Measurements from ENCODE around the gene MLLT1.

MLLT1 gene

GRCh38 chr19:6213266-6213595 is 66.5 kb downstream of the MLLT1 start:
- ATAC-seq (replicated peaks) (no peak), DNase-seq (no peak)
- H3K4me1 Mint-ChIP-seq = peaks cover 0 to under 1% of the 10 kb centered on the region in 2 donors
- no peaks in the 10 kb centered on the region for H3K27me3 Mint-ChIP-seq
- H3K4me3 Mint-ChIP-seq = no peak overlapping the region
- H3K27ac Mint-ChIP-seq = no peak overlapping the region
- no peaks in the 10 kb centered on the region for H3K9me3 Mint-ChIP-seq
- peaks cover 27 to 42% of the 10 kb centered on the region in 2 donors for H3K36me3 Mint-ChIP-seq

GRCh38 chr19:6212403-6213265 is 67.1 kb downstream of the MLLT1 start:
- DNase-seq = no peak
- no peaks in the 10 kb centered on the region for H3K27me3 Mint-ChIP-seq
- peaks cover 27 to 42% of the 10 kb centered on the region in 2 donors for H3K36me3 Mint-ChIP-seq
- no peak for ATAC-seq (replicated peaks)
- H3K9me3 Mint-ChIP-seq = no peaks in the 10 kb centered on the region
- no peaks in the 10 kb centered on the region for H3K4me1 Mint-ChIP-seq
- H3K27ac Mint-ChIP-seq = no peak overlapping the region
- no peak overlapping the region for H3K4me3 Mint-ChIP-seq

- Mint-ChIP-seq H3K27ac (no peak overlapping the region), H3K9me3 (no peaks in the 10 kb centered on the region), H3K27me3 (no peaks in the 10 kb centered on the region), H3K4me1 (no peaks in the 10 kb centered on the region), H3K4me3 (no peak overlapping the region), H3K36me3 (peaks cover 27 to 40% of the 10 kb centered on the region in 2 donors)
- no peak for DNase-seq
- no peak for ATAC-seq (replicated peaks)
Observed at GRCh38 chr19:6211632-6212402, 68.0 kb downstream of the MLLT1 start.

- peaks cover 27 to 39% of the 10 kb centered on the region in 2 donors for H3K36me3 Mint-ChIP-seq
- ATAC-seq (replicated peaks) (no peak), DNase-seq (no peak)
- H3K4me1 Mint-ChIP-seq = no peaks in the 10 kb centered on the region
- peaks cover 0 to 5% of the 10 kb centered on the region in 2 donors for H3K27me3 Mint-ChIP-seq
- H3K27ac Mint-ChIP-seq = peak overlapping the region; percentile 47
- no peaks in the 10 kb centered on the region for H3K9me3 Mint-ChIP-seq
- no peak overlapping the region for H3K4me3 Mint-ChIP-seq
Observed at GRCh38 chr19:6210721-6211600, 68.8 kb downstream of the MLLT1 start.

GRCh38 chr19:6210091-6210490 is 69.7 kb downstream of the MLLT1 start:
- Mint-ChIP-seq H3K27me3 (peaks cover 3 to 9% of the 10 kb centered on the region in 2 donors), H3K9me3 (no peaks in the 10 kb centered on the region), H3K4me1 (no peaks in the 10 kb centered on the region), H3K4me3 (no peak overlapping the region), H3K36me3 (peaks cover 24 to 36% of the 10 kb centered on the region in 2 donors), H3K27ac (peak overlapping the region; percentile 3)
- ATAC-seq (replicated peaks) = no peak
- DNase-seq = no peak

GRCh38 chr19:6209680-6210079 is 70.1 kb downstream of the MLLT1 start:
- Mint-ChIP-seq H3K4me3 (no peak overlapping the region), H3K4me1 (no peaks in the 10 kb centered on the region), H3K36me3 (peaks cover 23 to 34% of the 10 kb centered on the region in 2 donors), H3K27ac (peak overlapping the region; percentile 3), H3K9me3 (no peaks in the 10 kb centered on the region), H3K27me3 (peaks cover 4 to 11% of the 10 kb centered on the region in 2 donors)
- ATAC-seq (replicated peaks) (no peak), DNase-seq (no peak)

GRCh38 chr19:6209233-6209632 is 70.5 kb downstream of the MLLT1 start:
- H3K9me3 Mint-ChIP-seq = no peaks in the 10 kb centered on the region
- H3K4me3 Mint-ChIP-seq = no peak overlapping the region
- no peaks in the 10 kb centered on the region for H3K4me1 Mint-ChIP-seq
- no peak overlapping the region for H3K27ac Mint-ChIP-seq
- DNase-seq = no peak
- peaks cover 4 to 11% of the 10 kb centered on the region in 2 donors for H3K27me3 Mint-ChIP-seq
- H3K36me3 Mint-ChIP-seq = peaks cover 20 to 30% of the 10 kb centered on the region in 2 donors
- ATAC-seq (replicated peaks) = no peak

- ATAC-seq (replicated peaks) (no peak), DNase-seq (no peak)
- Mint-ChIP-seq H3K4me1 (peaks cover 5 to 15% of the 10 kb centered on the region in 2 donors), H3K27me3 (peaks cover 9 to 21% of the 10 kb centered on the region in 2 donors), H3K36me3 (peaks cover 0 to 5% of the 10 kb centered on the region in 2 donors), H3K27ac (no peak overlapping the region), H3K9me3 (no peaks in the 10 kb centered on the region), H3K4me3 (no peak overlapping the region)
Observed at GRCh38 chr19:6204866-6205723, 74.7 kb downstream of the MLLT1 start.

GRCh38 chr19:6204212-6204611 is 75.6 kb downstream of the MLLT1 start:
- peaks cover 9 to 21% of the 10 kb centered on the region in 2 donors for H3K27me3 Mint-ChIP-seq
- DNase-seq (no peak), ATAC-seq (replicated peaks) (no peak)
- no peak overlapping the region for H3K27ac Mint-ChIP-seq
- peaks cover 6 to 17% of the 10 kb centered on the region in 2 donors for H3K4me1 Mint-ChIP-seq
- no peaks in the 10 kb centered on the region for H3K9me3 Mint-ChIP-seq
- no peak overlapping the region for H3K4me3 Mint-ChIP-seq
- H3K36me3 Mint-ChIP-seq = peaks cover under 1% of the 10 kb centered on the region in 2 donors

GRCh38 chr19:6199240-6199994 is 80.4 kb downstream of the MLLT1 start:
- DNase-seq = peak; percentile 98
- no peaks in the 10 kb centered on the region for H3K9me3 Mint-ChIP-seq
- H3K27me3 Mint-ChIP-seq = peaks cover 5 to 10% of the 10 kb centered on the region in 2 donors
- peak; percentile 92 for ATAC-seq (replicated peaks)
- peaks cover 17 to 38% of the 10 kb centered on the region in 2 donors for H3K4me1 Mint-ChIP-seq
- peaks cover 10 to 20% of the 10 kb centered on the region in 2 donors for H3K36me3 Mint-ChIP-seq
- H3K27ac Mint-ChIP-seq = peak overlapping the region; percentile 97
- peak overlapping the region; percentile 96 to 99 for H3K4me3 Mint-ChIP-seq

GRCh38 chr19:6198896-6199239 is 80.9 kb downstream of the MLLT1 start:
- peaks cover 10 to 20% of the 10 kb centered on the region in 2 donors for H3K36me3 Mint-ChIP-seq
- H3K4me1 Mint-ChIP-seq = peaks cover 17 to 37% of the 10 kb centered on the region in 2 donors
- ATAC-seq (replicated peaks) = peak; percentile 5 to 11
- no peaks in the 10 kb centered on the region for H3K9me3 Mint-ChIP-seq
- no peak for DNase-seq
- H3K4me3 Mint-ChIP-seq = peak overlapping the region; percentile 96 to 99
- peaks cover 5 to 10% of the 10 kb centered on the region in 2 donors for H3K27me3 Mint-ChIP-seq
- H3K27ac Mint-ChIP-seq = peak overlapping the region; percentile 97

GRCh38 chr19:6196361-6196760 is 83.4 kb downstream of the MLLT1 start:
- Mint-ChIP-seq H3K27me3 (no peaks in the 10 kb centered on the region), H3K27ac (no peak overlapping the region), H3K9me3 (no peaks in the 10 kb centered on the region), H3K4me3 (no peak overlapping the region), H3K4me1 (peaks cover 13 to 23% of the 10 kb centered on the region in 2 donors), H3K36me3 (peaks cover 26 to 36% of the 10 kb centered on the region in 2 donors)
- ATAC-seq (replicated peaks) (no peak), DNase-seq (no peak)

GRCh38 chr19:6188811-6189210 is 91.0 kb downstream of the MLLT1 start:
- ATAC-seq (replicated peaks) = no peak
- H3K4me1 Mint-ChIP-seq = no peaks in the 10 kb centered on the region
- peaks cover 9 to 11% of the 10 kb centered on the region in 2 donors for H3K9me3 Mint-ChIP-seq
- H3K27ac Mint-ChIP-seq = no peak overlapping the region
- H3K4me3 Mint-ChIP-seq = no peak overlapping the region
- no peak for DNase-seq
- H3K27me3 Mint-ChIP-seq = peaks cover 5 to 19% of the 10 kb centered on the region in 2 donors
- H3K36me3 Mint-ChIP-seq = peaks cover 20 to 29% of the 10 kb centered on the region in 2 donors
